Measurements from ENCODE around the gene GNAZ. TPM values are rescaled to one million over a fixed set of nuclear protein-coding genes. Genes with fewer than 3 reads are reported as not detected.

Gene GNAZ
- polyA plus RNA-seq, 6 donors from 2014 or later: 0.39 to 4.7 (median 2.3) TPM; not detected in 1

DNA sequence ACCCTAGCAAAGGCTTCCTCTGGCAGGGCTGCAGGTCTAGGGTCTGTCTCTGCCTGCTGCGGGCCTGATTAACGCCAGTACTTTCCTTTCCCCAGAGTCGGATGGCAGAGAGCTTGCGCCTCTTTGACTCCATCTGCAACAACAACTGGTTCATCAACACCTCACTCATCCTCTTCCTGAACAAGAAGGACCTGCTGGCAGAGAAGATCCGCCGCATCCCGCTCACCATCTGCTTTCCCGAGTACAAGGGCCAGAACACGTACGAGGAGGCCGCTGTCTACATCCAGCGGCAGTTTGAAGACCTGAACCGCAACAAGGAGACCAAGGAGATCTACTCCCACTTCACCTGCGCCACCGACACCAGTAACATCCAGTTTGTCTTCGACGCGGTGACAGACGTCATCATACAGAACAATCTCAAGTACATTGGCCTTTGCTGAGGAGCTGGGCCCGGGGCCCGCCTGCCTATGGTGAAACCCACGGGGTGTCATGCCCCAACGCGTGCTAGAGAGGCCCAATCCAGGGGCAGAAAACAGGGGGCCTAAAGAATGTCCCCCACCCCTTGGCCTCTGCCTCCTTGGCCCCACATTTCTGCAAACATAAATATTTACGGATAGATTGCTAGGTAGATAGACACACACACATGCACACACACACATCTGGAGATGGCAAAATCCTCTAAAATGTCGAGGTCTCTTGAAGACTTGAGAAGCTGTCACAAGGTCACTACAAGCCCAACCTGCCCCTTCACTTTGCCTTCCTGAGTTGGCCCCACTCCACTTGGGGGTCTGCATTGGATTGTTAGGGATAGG, 52.9 kb downstream of the GNAZ start:
- no peaks in the 10 kb centered on the region for H3K27me3 Mint-ChIP-seq
- no peak for DNase-seq
- H3K36me3 Mint-ChIP-seq: peaks cover 0 to 5% of the 10 kb centered on the region in 2 donors
- peaks cover 0 to 2% (median 0%) of the 10 kb centered on the region in 7 donors for H3K9me3 Mint-ChIP-seq
- ATAC-seq (ENCODE audit: low read depth in 2 of 2): no peak
- H3K27ac Mint-ChIP-seq: peak overlapping the region in 2 of 6 donors; percentile 31 to 82
- peaks cover 6 to 13% (median 12%) of the 10 kb centered on the region in 3 donors for H3K4me1 Mint-ChIP-seq
- H3K4me3 Mint-ChIP-seq: peak overlapping the region in 1 of 8 donors; percentile 79

DNA sequence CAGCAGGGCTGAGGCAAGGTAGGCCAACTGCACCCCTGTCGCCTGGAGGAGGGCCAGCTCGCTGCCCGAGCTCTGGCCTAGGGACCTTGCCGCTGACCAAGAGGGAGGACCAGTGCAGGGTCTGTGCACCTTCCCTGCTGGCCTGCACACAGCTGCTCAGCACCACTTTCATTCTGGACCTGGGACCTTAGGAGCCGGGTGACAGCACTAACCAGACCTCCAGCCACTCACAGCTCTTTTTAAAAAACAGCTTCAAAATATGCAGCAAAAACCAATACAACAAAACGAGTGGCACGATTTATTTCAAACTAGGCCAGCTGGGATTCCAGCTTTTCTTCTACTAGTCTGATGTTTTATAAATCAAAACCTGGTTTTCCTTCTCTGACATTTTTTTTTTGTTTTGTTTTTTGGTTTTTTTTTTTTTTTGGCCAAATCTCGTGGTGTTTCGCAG, 53.5 kb downstream of the GNAZ start:
- H3K4me1 Mint-ChIP-seq: peaks cover 10 to 16% (median 13%) of the 10 kb centered on the region in 3 donors
- peaks cover 0 to 2% (median 0%) of the 10 kb centered on the region in 7 donors for H3K9me3 Mint-ChIP-seq
- peaks cover 0 to 4% (median 0%) of the 10 kb centered on the region in 3 donors for H3K27me3 Mint-ChIP-seq
- H3K27ac Mint-ChIP-seq: peak overlapping the region in 1 of 6 donors; percentile 33
- H3K4me3 Mint-ChIP-seq: no peak overlapping the region
- DNase-seq (no peak), ATAC-seq (ENCODE audit: low read depth in 2 of 2) (no peak)
- peaks cover 0 to 5% of the 10 kb centered on the region in 2 donors for H3K36me3 Mint-ChIP-seq

DNA sequence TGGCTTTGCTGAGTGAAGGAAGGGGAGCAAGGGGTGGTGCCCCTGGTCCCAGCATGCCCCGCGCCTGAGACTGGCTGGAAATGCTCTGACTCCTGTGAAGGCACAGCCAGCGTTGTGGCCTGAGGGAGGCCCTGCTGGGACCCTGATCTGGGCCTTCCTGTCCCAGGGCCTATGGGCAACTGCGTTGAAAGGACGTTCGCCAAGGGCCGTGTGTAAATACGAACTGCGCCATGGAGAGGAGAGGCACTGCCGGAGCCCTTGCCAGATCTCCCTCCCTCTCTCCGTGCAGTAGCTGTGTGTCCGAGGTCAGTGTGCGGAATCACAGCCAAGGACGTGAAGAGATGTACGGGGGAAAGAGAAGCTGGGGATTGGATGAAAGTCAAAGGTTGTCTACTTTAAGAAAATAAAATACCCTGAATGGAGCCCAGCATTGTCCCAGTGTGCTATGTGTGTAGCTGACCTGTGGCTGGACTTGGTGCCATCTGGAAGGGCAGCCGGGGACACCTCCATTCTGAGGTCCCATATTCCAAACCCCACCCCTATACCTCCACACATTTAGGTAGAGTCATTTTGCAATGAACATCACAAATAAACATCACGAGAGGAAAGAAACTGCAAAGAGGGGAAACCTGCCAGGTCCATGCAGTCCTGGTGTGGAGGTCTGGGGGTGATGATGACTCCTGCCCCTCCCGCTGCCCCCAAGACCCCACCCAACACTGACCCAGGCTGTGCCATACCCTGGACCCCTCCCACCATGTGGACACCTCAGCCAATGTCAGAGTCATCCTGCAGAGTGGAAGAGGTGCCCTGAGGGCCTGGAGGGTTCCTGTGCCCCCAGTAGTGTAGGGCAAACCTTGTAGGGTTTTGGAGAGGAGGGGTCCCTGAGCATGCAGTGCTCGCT, 54.5 kb downstream of the GNAZ start:
- peaks cover 5 to 10% (median 5%) of the 10 kb centered on the region in 3 donors for H3K4me1 Mint-ChIP-seq
- no peak overlapping the region for H3K4me3 Mint-ChIP-seq
- DNase-seq (no peak), ATAC-seq (ENCODE audit: low read depth in 2 of 2) (no peak)
- H3K27me3 Mint-ChIP-seq: peaks cover 0 to 4% (median 0%) of the 10 kb centered on the region in 3 donors
- no peaks in the 10 kb centered on the region for H3K9me3 Mint-ChIP-seq
- H3K36me3 Mint-ChIP-seq: peaks cover 0 to 5% of the 10 kb centered on the region in 2 donors
- H3K27ac Mint-ChIP-seq: peak overlapping the region in 1 of 6 donors; percentile 41

DNA sequence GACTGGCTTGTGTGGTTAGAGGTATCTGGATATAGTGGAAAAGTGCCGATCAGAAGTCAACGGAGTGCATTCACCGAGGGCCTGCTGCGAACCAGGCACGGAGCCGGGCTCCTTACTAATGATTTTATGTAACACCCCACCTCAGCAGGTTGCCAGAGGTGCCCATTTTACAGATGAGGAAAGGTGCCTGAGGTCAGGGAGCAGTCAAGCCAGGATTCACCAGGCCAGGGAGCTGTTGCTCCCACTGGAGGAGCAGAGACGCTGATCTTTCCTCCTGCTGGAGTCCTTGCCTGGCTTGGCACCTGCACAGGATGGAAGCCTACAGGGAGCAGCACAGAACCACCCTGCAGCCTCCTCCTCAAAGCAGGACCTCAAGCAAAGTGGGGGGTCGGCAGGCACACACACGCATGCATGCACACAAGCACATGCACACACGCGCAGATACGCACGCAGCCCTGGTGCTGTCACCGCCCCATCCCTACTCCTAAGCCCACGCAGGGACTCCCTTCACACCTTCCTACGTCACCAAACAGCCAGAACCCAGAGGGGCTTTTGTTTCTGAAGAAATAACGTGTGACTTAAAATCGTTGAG, 55.3 kb downstream of the GNAZ start:
- DNase-seq: no peak
- no peak overlapping the region for H3K4me3 Mint-ChIP-seq
- peaks cover 0 to 4% (median 0%) of the 10 kb centered on the region in 3 donors for H3K27me3 Mint-ChIP-seq
- ATAC-seq (ENCODE audit: low read depth in 2 of 2): no peak
- peak overlapping the region in 1 of 6 donors; percentile 59 for H3K27ac Mint-ChIP-seq
- peaks cover 3 to 7% (median 5%) of the 10 kb centered on the region in 3 donors for H3K4me1 Mint-ChIP-seq
- H3K36me3 Mint-ChIP-seq: peaks cover 0 to 5% of the 10 kb centered on the region in 2 donors
- H3K9me3 Mint-ChIP-seq: no peaks in the 10 kb centered on the region

DNA sequence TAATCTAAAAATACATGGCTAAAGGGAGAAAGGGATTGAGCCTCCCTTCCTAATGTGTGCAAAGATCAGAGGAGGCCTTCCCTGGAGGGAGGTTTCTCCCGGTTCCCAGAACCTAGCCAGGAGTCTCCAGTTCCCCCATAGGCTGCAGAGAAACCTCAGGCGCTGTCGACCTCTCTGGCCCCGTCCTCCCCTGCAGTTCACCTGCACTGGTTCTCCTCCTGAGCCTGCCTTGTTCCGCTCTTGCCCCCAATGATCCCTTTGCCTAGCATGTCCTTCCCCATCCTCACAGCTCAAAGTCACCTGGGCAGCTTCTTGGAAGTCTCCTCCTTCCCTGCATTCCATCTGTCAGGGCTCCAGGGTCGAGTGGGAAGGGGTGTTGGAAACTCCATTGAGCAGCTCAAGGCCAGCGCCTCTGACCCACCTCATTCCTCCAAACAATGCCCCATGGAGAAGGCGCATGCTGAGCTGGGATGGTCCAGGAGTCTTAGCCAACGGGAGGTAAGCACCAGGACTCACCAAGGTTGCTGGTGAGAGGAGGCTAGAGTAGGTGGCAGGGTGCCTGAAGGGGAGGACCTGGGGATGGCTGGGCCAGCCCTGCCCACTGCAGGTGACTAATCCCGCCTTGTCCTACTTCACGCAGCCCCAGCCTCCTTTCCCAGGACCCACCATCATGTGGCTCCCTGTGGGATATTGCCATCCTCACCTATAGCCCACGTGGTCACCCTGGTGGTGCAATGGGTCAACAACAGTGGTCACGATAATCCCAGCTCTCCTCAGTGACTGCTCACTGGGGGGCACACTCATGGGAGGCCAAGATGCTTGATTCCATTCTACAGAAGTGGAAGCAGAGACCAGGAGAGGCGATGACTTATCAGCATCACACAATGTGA, 56.1 kb downstream of the GNAZ start:
- H3K36me3 Mint-ChIP-seq: peaks cover 0 to 5% of the 10 kb centered on the region in 2 donors

DNA sequence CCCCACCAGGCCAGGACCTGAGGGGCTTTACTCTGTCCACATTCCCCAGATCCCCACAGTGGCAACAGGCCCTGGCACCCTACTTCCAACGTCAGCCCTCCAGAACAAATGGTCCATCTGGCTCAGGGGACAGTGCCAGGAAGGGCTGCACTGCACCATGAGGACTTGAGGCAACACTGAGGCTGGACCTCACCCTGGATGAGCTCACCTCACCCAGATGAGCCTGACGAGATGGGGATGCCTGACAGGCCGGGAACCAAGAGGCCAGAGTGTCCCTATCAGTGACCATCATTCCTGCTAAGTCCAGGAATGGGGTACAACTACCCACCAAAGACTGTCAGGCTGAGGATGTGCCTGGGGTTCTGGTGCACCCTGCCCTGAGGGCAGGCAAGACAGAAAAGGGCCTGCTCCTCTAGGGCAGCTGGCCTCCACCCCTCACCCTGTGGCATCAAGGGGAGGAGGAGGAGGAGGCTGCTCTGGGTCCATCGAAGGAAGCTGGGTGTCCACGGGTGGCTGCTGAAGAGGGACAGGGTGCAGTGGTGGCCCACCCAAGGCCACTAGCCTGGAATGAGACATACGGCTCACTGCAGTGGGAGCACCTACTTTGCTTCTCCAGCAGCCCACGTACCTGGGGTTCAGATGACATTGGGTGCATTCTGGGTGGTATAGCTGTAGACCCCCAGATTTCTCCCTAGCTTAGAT, 56.9 kb downstream of the GNAZ start:
- peaks cover 0 to 5% of the 10 kb centered on the region in 2 donors for H3K36me3 Mint-ChIP-seq
- DNase-seq (no peak), ATAC-seq (ENCODE audit: low read depth in 2 of 2) (no peak)
- peaks cover 0 to 7% (median 5%) of the 10 kb centered on the region in 3 donors for H3K4me1 Mint-ChIP-seq
- no peaks in the 10 kb centered on the region for H3K9me3 Mint-ChIP-seq
- H3K27me3 Mint-ChIP-seq: peaks cover 0 to 4% (median 0%) of the 10 kb centered on the region in 3 donors
- H3K4me3 Mint-ChIP-seq: peak overlapping the region in 1 of 8 donors; percentile 57
- no peak overlapping the region for H3K27ac Mint-ChIP-seq

More for the DNA sequence above, 56.1 kb downstream of the GNAZ start:
- H3K4me3 Mint-ChIP-seq: peak overlapping the region in 1 of 8 donors; percentile 57
- peaks cover 0 to 7% (median 5%) of the 10 kb centered on the region in 3 donors for H3K4me1 Mint-ChIP-seq
- peaks cover 0 to 4% (median 0%) of the 10 kb centered on the region in 3 donors for H3K27me3 Mint-ChIP-seq
- ATAC-seq (ENCODE audit: low read depth in 2 of 2): no peak
- H3K9me3 Mint-ChIP-seq: no peaks in the 10 kb centered on the region
- peak overlapping the region in 2 of 6 donors; percentile 5 to 59 for H3K27ac Mint-ChIP-seq
- no peak for DNase-seq

DNA sequence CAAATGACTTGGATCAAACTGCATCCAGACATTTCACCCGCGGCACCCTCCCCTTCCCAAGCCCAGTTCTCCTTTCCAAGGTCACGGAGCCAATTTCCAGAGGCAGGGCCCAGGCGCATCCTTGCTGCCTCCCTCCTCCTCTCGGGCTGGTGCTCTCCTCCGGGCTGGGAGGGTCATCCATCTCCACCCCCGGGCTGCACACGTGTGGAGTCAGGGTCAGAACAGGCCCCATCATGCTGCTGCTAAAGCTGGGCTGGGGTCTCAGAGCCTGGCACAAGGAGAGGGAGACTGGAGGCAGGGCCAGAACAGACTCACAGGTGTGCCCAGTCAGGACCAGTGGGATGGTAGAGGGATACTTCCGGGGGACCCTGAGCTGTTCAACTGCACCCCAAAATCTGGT, 57.5 kb downstream of the GNAZ start:
- DNase-seq (no peak), ATAC-seq (ENCODE audit: low read depth in 2 of 2) (no peak)
- Mint-ChIP-seq H3K36me3 (peaks cover 0 to 5% of the 10 kb centered on the region in 2 donors), H3K27me3 (peaks cover 0 to 4% (median 0%) of the 10 kb centered on the region in 3 donors), H3K4me1 (peaks cover 0 to 7% (median 5%) of the 10 kb centered on the region in 3 donors), H3K9me3 (no peaks in the 10 kb centered on the region), H3K4me3 (no peak overlapping the region), H3K27ac (no peak overlapping the region)

DNA sequence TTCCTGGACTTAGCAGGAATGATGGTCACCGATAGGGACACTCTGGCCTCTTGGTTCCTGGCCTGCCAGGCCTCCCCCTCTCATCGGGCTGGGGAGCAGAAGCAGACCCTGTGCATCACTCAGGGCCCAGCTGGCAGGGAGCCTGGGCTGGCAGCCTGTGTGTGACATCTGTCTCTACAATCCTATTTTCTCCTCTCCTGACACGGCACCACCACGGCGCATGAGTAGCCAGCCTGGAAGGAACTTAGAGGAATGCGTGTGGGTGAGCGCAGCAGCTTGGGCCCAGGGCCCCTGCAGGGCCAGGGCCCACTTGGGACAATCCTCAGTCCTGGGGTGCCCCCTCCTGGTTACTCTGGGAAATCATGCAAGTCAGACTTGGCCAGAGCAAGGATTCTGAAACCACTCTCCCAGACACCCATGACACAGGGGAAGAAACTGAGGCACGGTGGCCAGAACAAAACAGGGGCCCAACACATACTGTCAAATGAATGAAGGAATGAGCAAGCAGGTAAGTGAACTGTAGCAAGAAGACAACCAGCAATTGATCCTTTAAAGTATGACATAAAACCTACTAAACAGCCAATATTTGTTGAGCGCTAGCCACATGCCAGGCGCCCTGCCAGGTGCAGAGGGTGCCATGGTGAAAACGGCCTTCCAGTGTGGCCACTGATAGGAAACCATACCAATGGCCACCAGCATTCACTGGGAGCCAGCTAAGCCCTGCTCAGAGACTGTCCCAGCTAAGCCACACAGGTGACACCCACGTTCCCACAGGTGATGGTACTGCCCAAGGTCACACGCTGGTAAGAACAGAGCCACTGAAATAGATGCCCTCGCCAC, 58.2 kb downstream of the GNAZ start:
- no peaks in the 10 kb centered on the region for H3K9me3 Mint-ChIP-seq
- no peaks in the 10 kb centered on the region for H3K36me3 Mint-ChIP-seq
- DNase-seq: peak; percentile 73
- peak; percentile 94 to 95 for ATAC-seq (ENCODE audit: low read depth in 2 of 2)
- H3K4me1 Mint-ChIP-seq: peaks cover 0 to 7% (median 5%) of the 10 kb centered on the region in 3 donors
- peak overlapping the region in 1 of 8 donors; percentile 52 for H3K4me3 Mint-ChIP-seq
- H3K27ac Mint-ChIP-seq: peak overlapping the region in 4 of 6 donors; percentile 6 to 87 (median 58)
- H3K27me3 Mint-ChIP-seq: peaks cover 0 to 4% (median 0%) of the 10 kb centered on the region in 3 donors

DNA sequence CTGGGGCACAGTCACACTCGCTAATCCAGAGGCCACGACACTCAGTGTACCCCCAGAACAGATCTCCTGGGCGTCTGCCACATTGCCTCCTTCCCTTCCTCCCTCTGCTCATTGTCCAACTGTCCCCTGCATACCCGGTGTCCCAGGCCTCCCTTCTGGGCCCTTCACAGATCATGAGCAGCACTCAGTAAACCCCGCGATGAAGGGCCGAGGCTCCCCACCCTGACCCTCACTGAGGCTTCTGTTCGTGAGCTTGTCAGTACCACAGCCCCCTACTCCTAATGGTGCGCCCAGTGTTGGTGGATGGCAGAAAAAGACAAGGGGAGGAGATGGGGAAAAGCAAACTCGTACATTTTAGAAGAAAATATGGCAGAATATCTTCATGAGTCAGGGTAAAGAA, 58.8 kb downstream of the GNAZ start:
- Mint-ChIP-seq H3K9me3 (no peaks in the 10 kb centered on the region), H3K36me3 (no peaks in the 10 kb centered on the region), H3K4me1 (peaks cover 0 to 7% (median 5%) of the 10 kb centered on the region in 3 donors), H3K4me3 (no peak overlapping the region), H3K27ac (peak overlapping the region in 4 of 6 donors; percentile 53 to 87 (median 69)), H3K27me3 (peaks cover 0 to 4% (median 0%) of the 10 kb centered on the region in 3 donors)
- ATAC-seq (ENCODE audit: low read depth in 2 of 2): no peak
- no peak for DNase-seq

DNA sequence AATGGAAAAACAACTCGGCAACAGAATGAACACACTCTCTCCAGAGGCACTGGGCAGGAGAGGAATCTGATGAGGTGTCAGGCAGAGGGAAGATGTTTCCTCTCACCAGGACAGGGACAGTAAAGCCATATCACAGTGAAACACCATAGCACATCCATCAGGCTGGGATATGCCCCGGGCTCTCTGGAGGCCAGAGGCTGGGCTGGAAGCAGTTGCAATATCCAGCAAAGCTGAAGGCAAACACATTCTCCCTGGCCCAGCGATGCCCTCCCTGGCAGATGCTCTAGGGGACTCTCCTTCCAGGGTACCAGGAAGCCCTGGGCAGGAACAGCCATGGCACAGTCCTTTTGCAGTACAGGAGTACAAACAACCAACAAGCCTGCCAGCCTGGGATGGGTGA, 60.4 kb downstream of the GNAZ start:
- no peaks in the 10 kb centered on the region for H3K9me3 Mint-ChIP-seq
- DNase-seq (no peak), ATAC-seq (ENCODE audit: low read depth in 2 of 2) (no peak)
- H3K4me3 Mint-ChIP-seq: no peak overlapping the region
- peak overlapping the region in 2 of 6 donors; percentile 30 to 67 for H3K27ac Mint-ChIP-seq
- H3K36me3 Mint-ChIP-seq: no peaks in the 10 kb centered on the region
- peaks cover 0 to 4% (median 0%) of the 10 kb centered on the region in 3 donors for H3K27me3 Mint-ChIP-seq
- H3K4me1 Mint-ChIP-seq: peaks cover 0 to 11% (median 5%) of the 10 kb centered on the region in 3 donors

DNA sequence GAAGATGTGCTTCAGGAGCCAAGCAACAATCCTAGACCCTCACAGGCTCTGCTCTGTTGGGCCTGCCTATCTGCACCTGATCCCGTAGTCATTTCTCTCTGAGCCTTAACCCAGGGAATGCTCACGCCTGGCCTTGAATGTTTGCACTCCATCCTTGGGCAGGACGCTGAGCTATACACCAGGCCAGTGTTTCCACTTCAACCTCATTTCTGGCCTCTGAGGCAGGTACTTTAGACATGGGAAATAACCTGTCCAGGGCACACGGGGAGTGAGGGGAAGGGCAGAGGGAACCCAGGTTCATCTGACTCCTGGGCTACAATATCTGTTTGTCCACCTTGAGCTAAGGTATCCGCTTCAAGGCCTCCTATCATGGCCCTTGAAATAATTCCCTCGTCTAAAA, 61.6 kb downstream of the GNAZ start:
- no peak overlapping the region for H3K4me3 Mint-ChIP-seq
- H3K36me3 Mint-ChIP-seq: no peaks in the 10 kb centered on the region
- no peak overlapping the region for H3K27ac Mint-ChIP-seq
- H3K4me1 Mint-ChIP-seq: peaks cover 1 to 18% (median 8%) of the 10 kb centered on the region in 3 donors
- no peaks in the 10 kb centered on the region for H3K9me3 Mint-ChIP-seq
- ATAC-seq (ENCODE audit: low read depth in 2 of 2) (no peak), DNase-seq (no peak)
- peaks cover 0 to 4% (median 0%) of the 10 kb centered on the region in 3 donors for H3K27me3 Mint-ChIP-seq

All from naive B cell (primary cell).